ENCODE data around the gene SRGAP2C.
"Not testable (repeated sequence)": the region's sequence is repeated elsewhere in the genome, so short reads cannot be mapped to it uniquely, and the experiment has no call there.

- TF ChIP-seq CTCF, POLR2A (IDR thresholded peaks at IDR 0.05): not testable (repeated sequence)
Observed at GRCh38 chr1:121215699-121216417, 31.1 kb downstream of the SRGAP2C start.
